ENCODE measurements around the gene MME.

MME gene

DNA sequence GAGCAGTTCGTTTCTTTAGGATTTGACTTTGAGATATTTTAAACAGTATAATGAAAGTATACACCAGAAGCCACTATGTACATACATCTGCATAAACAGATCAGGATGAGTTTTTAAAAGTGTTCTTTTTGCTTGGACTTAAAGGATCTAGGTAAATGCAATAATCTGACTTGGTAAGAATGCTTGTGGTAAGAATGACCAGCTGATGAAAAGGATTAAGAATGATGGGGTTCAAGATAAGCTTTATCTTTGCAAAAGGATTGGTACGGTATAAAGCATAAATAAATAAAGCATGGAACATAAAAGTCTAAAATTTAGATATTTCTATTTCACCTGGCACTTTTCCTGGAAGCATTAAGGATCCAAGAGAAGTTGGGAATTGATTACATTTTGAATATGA lies 9.8 kb upstream of the MME start:
- TF ChIP-seq, protein P1, sequence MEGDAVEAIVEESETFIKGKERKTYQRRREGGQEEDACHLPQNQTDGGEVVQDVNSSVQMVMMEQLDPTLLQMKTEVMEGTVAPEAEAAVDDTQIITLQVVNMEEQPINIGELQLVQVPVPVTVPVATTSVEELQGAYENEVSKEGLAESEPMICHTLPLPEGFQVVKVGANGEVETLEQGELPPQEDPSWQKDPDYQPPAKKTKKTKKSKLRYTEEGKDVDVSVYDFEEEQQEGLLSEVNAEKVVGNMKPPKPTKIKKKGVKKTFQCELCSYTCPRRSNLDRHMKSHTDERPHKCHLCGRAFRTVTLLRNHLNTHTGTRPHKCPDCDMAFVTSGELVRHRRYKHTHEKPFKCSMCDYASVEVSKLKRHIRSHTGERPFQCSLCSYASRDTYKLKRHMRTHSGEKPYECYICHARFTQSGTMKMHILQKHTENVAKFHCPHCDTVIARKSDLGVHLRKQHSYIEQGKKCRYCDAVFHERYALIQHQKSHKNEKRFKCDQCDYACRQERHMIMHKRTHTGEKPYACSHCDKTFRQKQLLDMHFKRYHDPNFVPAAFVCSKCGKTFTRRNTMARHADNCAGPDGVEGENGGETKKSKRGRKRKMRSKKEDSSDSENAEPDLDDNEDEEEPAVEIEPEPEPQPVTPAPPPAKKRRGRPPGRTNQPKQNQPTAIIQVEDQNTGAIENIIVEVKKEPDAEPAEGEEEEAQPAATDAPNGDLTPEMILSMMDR (IDR thresholded peaks at IDR 0.05) = no peak

DNA sequence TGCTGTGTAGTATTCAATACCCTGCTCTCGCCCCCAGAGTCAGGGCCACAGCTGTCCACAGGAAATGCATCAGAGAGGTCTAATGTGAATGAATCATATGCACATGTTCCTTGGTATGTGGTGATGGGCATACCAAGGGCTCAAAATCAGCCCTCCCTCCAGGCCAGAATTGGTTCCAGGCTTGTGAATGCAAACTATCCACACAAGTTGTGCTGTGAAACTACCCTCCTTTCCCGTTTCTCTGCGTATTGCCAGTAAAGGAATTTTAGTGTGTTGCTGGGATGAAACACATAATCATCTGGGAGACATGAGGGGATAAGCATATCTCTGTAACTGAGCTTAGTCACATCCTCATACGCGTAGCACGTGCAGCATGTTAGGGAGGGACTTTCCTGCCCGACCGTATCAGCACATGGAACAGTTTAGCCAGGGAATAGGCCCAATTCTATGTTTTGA lies 9.2 kb upstream of the MME start:
- TF ChIP-seq, protein P1 (IDR thresholded peaks at IDR 0.05) = no peak

DNA sequence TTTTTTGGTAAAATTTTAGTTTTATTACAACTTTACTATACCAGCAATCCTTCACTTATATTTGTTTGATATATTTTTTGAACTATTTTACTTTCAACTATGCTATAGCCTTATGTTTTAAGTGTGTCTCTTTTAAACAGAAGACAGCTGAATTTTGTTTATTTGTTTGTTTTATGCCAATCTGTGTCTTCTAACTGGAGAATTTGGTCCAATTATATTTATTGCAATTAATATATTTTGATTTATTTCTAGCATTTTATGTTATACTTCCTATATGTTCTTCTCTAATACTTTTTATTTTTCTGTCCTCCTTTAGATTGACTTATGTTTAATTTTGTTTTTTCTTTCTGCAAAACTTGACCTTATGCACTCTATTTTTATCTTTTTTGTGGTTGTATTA lies 4.9 kb upstream of the MME start:
- TF ChIP-seq, protein P1 (IDR thresholded peaks at IDR 0.05) = no peak

DNA sequence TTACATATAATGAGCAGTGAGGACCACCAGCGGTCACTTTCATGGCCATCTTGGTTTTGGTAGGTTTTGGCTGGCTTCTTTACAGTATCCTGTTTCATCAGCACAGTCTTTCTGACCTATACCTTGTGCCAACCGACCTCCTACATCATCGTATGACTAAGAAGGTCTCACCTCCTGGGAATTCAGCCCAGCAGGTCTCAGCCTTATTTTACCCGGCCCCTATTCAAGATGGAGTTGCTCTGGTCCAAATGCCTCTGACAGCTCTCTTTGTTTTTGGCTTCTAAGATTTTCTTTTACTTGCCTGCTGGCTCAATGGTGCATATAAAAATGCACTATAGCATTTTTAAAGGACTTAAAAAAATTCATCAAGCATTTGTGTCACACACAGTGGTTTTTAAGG lies 3.2 kb upstream of the MME start:
- TF ChIP-seq, protein P1 (IDR thresholded peaks at IDR 0.05) = no peak

DNA sequence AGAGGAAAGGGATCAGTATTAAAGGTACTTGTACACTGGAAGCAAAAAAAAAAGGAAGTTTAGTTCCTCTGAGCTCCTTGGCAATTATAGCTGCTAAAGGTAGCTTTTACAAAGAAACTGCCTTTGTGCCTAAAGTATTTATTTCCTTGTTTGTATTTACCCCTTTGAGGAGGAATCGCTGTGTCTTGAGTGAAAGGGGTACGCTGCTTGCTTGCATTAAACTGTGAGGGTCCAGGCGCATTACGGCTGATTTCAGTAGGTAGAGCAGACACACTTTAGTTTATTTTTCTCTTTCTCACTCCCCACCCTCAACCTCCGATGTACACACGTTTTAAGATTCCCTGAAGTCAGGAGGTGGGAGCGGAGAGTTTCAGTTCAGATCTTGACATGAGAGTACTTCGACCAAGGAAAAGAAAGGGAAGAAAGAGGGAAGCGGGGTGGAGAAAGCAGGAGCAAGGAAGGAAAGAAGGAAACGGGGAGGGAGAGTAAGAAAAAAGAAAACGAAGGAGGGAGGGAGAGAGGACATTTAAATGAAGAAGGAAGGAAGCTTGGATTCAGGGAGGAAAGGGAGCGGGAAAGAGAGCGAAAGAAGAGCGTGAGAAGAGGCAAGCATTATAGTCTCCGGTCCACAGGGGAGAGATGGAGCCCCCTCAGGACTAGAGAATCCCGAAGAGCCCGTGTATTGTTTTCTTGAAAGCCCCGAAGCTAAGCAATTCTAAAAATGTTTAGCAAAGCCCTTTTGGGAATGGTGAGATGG lies 1.2 kb upstream of the MME start:
- TF ChIP-seq, protein P1 (IDR thresholded peaks at IDR 0.05) = no peak

DNA sequence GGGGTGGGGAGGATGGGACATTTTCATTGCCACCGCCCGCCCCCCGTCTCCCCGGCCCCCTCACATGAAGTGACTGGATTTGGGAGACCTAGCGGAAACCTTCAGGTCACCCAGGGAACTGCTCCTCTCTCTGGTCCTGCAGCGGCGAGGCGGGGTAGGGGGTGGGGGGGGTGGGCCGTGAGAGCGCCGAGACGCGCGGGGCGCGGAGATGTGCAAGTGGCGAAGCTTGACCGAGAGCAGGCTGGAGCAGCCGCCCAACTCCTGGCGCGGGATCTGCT lies 712 bp upstream of the MME start:
- TF ChIP-seq, protein P1 (IDR thresholded peaks at IDR 0.05) = no peak

DNA sequence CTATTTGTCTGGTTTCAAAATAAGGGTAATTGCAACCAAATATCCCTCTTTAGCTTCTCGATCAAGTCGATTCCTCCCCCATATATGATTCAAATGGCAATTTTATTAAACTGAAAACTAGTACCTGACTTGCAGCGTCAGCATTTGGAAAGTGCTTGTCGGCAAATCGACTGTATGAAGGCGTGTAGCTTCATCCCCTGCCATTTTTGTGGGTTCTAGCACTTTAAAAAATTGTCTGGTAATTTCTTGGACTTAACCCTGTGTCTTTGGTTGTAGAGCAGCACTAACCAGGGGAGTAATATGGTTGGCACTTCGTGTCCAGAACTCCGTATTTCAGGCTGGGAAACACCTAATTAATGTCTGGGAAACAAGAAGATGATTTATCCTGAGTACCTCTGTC lies 573 bp downstream of the MME start:
- TF ChIP-seq, protein P1 (IDR thresholded peaks at IDR 0.05) = no peak

Data from LNCAP (cell line).